Right kidney (tissue), 9 donors: Measurements from ENCODE around the gene C4BPA.

Experiments
- DNase-seq: peaks from one replicate; pipeline ENCODE4 v3.0.0-alpha.2; 2016
- long read RNA-seq, 8 donors: transcript quantifications; one replicate each; lab custom pipeline, GENCODE V29; 2026

C4BPA gene
- long read RNA-seq, donor 1, result 0 reads
- long read RNA-seq, donor 2, result 0 reads
- long read RNA-seq, donor 3, result 0 reads
- long read RNA-seq, donor 4, result 0 reads
- long read RNA-seq, donor 5, result 0 reads
- long read RNA-seq, donor 6, result 0 reads
- long read RNA-seq, donor 7, partial matches to known transcripts, result 7 of 7 reads
- long read RNA-seq, donor 7, other reads (novel, unspliced or antisense), result 0 of 7 reads
- long read RNA-seq, donor 8, result 0 reads

DNA sequence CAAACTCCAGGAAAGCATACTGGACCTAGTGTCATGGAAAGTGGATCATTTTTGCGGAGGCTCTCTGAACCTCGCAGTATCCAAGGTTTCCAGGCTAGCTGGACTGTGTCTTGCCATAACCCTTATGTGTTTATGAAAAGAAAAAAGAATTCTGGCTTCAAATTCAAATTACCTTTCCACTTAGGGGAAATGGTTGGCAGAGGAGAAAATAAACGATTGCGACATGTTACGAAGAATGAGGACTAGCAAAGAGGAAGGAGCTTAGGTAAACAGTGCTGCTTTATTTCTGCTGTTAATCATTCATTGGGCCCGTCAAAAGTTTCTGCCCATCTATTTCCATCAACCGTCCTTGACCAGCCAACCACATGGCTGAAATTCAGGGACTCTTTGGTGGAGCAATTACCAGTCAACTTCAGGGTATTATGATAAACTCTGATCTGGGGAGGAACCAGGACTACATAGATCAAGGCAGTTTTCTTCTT, at the start of gene C4BPA:
Gene C4BPA, plus strand, starts transcription at position 342 of the 482 bp plus-strand sequence. CDS start 8,793 bp downstream, outside the sequence.
- DNase-seq, result no peak

GRCh38 chr1:207054491-207054890, 49.5 kb upstream of the C4BPA start:
- no peak for DNase-seq

- no peak for DNase-seq
Measured at GRCh38 chr1:207055386-207056001, 48.5 kb upstream of the C4BPA start.

- no peak for DNase-seq
Measured at GRCh38 chr1:207056673-207057072, 47.4 kb upstream of the C4BPA start.

DNA sequence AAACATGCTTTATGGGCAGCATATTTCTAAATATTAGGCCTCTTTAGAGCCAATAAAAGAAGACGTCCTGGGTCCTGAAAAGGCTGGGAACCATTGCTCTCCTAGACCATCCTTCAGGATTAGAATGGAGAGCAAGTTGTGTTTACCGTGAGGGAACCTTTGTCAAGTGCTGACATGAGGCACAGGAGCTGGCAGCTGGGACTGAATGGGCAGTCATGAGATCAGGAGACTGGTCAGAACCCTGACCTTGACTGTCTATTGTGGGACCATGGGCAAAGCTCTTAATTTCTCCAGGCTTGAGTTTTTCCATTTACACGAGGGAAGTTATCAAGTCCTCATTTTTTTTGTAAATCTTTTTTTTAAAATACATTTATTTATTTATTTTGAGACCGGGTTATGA, 45.8 kb upstream of the C4BPA start:
- no peak for DNase-seq

DNA sequence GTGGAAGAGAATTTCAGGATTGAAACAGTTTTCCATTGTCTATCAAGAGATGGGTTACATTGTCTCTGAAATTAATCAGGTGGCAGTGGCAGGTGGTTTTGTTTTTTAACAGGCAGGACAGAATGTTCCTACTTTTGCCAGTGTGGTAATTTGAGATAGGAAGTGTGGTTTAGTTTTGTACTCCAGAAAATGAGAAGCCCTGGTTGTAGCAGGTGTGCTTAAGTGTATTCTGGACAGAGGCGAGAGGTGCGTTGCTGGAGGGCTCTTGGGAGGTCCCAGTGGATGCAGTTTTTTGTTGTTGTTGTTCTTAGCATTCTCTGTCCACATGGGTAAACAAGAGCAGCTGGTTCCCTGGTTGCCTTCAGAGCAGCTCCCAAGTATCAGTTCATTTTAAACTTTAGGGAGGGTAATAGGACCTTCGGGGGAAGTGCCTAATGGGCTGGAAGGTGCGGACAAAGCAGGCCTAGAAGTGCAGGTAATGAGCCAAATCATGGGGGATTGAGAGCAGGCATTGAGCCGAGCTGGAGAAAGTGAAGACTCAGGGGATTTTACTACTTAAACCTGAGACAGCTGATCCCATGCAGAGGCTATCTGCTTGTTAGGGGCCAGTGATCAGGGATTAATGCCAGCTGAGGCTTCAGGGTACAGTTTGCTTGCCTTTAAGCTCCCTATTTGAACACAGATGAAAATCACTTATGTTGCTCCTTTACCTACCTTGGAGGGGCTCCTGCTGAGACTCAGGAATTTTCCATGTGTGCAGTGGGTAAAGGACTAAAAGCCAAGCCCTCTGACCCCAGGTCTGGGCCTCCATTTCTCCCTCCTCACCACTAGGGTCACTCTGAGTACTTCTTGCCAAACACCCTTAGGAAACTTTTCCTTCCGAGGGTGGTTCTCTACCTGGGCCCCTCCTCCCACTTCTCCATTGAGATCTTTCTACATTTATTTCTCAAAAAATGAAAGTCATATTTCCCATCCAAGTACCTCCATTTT, 44.9 kb upstream of the C4BPA start:
- DNase-seq, result no peak

GRCh38 chr1:207059881-207060280, 44.2 kb upstream of the C4BPA start:
- DNase-seq, result no peak

GRCh38 chr1:207060596-207060995, 43.4 kb upstream of the C4BPA start:
- no peak for DNase-seq

- no peak for DNase-seq
Measured at GRCh38 chr1:207062058-207062457, 42.0 kb upstream of the C4BPA start.

DNA sequence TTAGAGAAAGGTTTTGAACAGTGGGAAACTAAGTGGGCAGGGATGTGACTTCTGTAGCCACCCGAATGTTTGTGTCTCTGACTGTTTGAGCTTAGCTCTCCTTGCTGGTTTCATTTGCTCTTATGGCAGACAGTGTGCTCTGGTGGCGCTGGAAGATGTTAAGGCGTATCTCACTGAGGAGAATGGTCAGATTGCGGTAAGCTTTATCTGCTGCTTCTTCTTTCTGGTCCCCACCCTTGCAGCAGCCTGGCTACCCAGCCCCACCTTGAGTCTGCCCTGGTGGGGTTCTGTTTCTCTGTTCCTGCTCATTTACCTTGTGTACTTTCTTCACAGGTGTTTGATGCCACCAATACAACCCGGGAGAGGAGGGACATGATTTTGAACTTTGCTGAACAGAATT, 41.0 kb upstream of the C4BPA start:
- DNase-seq, result no peak

- DNase-seq, result no peak
Measured at GRCh38 chr1:207064561-207064960, 39.5 kb upstream of the C4BPA start.

- DNase-seq, result no peak
Measured at GRCh38 chr1:207067185-207067584, 36.8 kb upstream of the C4BPA start.

DNA sequence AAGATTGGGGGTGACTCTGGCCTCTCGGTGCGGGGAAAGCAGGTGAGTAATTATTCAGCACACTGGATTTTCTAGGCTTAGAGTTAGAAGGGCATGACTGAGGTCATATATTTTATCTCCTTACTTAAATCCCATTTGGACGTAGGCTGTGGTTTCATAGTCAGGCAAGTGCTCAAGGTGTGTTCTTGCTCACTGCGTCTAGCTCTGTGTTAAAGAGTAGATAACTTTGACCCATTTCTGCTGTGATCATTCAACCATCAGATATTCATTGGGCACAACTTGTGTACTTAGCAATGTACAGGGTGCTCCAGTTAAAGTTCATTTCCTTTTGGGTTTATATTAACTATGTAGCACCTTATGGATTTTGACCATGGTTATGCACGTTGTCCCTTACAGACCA, 36.4 kb upstream of the C4BPA start:
- no peak for DNase-seq

GRCh38 chr1:207069061-207069460, 35.0 kb upstream of the C4BPA start:
- no peak for DNase-seq

DNA sequence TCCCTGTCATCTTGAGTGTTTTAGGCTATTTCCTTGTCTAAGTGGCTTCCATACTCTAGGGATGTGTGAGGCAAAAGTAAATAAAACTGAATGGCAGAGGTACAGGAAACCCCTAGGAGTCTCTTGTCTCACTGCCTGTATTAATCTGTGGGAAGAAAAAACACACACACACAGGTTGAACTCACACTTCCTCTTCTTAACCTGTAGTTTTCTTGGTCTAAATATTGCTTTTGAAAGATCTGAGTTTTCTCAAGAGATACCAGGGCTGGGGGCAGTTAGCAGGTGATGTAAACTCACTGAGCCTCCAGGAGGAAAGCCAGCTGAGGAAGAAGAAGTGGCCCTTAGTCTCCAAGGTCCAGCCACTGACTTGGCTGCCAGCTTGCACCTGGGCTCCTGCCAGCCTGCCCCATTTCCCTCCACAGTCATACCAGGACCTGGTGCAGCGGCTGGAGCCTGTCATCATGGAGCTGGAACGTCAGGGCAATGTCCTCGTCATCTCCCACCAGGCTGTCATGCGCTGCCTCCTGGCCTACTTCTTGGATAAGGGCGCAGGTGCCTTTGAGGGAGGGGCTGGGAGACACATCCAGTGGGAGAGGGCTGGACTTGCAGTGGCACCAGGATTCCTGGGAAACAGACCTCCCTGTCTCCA, 34.1 kb upstream of the C4BPA start:
- no peak for DNase-seq

GRCh38 chr1:207070811-207071210, 33.2 kb upstream of the C4BPA start:
- DNase-seq, result no peak

DNA sequence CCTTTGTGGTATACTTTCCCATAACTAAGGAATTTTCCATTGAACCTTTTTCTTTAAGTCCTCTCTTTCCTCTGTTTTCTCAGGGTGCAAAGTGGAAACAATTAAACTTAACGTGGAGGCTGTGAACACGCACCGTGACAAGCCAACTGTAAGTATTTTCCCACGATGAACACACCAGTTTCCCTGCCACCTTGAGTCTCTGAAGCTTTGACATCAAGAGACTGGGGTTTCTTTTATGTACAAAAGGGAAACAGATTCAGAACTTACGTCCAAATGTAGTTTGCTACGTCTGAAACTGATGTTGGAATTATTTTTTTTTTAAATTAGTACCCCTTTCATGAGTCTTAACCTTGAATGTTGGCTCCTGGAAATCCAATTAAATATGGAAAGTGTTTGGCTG, 32.6 kb upstream of the C4BPA start:
- no peak for DNase-seq

DNA sequence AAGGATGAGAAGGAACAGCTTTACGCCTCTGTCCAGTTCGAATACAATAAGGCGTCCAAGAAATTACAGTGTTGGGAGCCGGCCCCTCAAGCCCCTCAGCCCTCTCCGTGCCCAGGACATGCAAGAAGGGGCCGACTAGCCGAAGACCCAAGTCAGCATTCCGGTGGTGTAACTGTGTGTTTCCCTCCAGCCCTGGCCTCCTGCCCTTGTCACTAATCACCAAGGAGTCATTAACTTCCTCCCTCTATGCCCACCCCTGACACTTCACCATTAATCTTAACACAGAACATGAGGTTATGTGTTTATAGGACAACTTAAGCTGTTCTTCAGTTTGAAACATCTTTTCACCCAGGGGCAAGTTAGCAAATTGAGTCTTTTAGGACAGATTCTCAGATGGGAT, 31.8 kb upstream of the C4BPA start:
- no peak for DNase-seq

DNA sequence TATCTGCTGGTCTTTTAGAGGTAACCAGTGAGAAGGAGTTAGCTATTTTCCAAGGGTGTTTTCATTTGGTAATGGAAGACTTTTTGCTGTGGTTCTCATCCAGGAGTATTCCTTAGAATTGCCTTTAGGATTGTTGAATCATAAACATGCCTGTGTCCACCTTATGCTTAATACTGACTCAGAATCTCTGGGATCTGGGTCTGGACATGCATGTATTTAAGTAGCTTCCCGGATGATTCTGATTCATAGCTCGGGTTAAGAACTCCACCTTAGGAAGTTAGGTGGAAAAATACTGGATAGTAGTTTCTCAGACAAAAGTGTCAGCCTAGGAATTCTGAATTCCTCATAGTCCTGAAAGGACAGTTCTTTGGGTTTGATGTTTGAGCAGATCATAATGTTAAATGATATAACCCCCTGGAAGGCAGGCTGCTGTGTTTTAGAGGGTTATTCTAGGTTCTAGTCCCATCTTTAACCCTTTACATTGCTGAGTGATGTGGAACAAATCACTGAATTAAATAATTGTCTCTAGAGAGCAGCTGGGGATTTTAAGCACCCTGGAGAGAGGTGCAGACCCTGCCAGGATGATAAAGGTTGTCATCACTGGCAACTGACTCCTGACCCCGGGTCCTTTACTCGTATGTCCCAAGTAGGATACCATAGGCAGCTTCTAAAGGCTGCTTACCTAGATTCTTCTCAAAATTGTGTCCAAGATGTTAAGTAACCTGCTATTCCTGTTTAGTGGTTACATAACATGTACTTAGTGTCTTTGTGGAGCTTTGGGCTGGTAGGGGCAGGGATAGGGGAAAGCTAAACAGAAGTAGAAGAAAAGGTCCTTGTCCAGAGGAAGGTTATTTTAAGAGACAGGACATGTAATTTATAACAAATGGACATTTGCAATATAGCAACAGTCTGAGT, 29.9 kb upstream of the C4BPA start:
- DNase-seq, result no peak

DNA sequence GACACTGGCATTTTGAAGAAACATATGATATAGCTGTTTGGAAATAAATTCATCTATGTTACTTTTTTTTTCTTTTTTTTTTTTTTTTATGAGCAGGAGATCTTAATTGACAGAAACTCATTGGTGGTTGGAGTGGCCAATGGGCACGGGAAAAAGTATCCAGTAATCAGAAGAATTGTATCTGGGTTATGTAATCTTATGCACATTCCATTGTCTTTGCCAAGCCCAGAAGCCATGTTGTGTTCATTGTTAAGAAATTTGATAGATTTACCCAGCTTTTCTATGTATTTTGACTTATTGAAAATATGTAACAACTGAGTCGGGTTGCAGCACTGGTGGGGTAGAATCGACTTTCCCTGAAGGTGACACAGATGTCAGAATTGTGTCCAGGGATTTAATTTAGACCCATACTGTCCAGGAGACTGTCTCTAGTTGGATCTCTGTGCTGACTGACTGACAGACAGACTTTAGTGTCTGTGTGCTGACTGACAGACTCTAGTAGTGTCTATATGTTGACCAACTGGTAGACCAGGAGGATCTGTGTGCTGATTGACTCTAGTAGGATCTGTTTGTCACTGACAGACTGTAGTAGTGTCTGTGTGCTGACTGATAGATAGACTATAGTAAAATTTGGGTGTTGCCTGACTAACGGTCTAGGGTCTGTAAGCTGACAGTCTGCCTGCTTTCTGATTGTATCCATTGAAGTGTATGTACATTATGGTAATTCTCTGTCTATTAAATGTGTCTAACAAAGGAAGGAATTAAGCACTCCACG, 27.7 kb upstream of the C4BPA start:
- DNase-seq, result no peak

GRCh38 chr1:207077012-207077411, 27.0 kb upstream of the C4BPA start:
- no peak for DNase-seq
